ENCODE results near the gene ERC2. TPM values are rescaled to one million over a fixed set of nuclear protein-coding genes. Genes with fewer than 3 reads are reported as not detected.

The ERC2 gene
- total and polyA plus RNA-seq, 8 donors, result 1.2 to 4.8 (median 2.3) TPM

- no peaks in the 10 kb centered on the region for H3K36me3 ChIP-seq
- no peak overlapping the region for H3K27ac ChIP-seq
- no peak for TF ChIP-seq CTCF (IDR thresholded peaks at IDR 0.05)
- no peak for DNase-seq
- WGBS, 2 donors, result 72 to 76% methylated on average over 3 of the region's 3 CpGs
- ATAC-seq, result no peak
- H3K4me1 ChIP-seq, result no peaks in the 10 kb centered on the region
- H3K9me3 ChIP-seq, result no peaks in the 10 kb centered on the region
- no peak for FAIRE-seq
- intact Hi-C loops (cut with DNase I), result no loop called here
- H3K27me3 ChIP-seq, result no peaks in the 10 kb centered on the region
- H3K4me3 ChIP-seq, result no peak overlapping the region
Measured at GRCh38 chr3:55690726-55691125, 777.5 kb downstream of the ERC2 start.

GRCh38 chr3:55690177-55690576 lies 778.1 kb downstream of the ERC2 start:
- 59 to 67% methylated on average over 3 of the region's 3 CpGs for WGBS, 2 donors
- Histone ChIP-seq H3K4me3 (no peak overlapping the region), H3K36me3 (no peaks in the 10 kb centered on the region), H3K9me3 (no peaks in the 10 kb centered on the region), H3K4me1 (no peaks in the 10 kb centered on the region), H3K27me3 (no peaks in the 10 kb centered on the region), H3K27ac (no peak overlapping the region)
- FAIRE-seq, result no peak
- ATAC-seq, result peak in 2 of 4 donors; percentile 18 to 19
- no peak for DNase-seq
- intact Hi-C loops (cut with DNase I), result no loop called here
- TF ChIP-seq CTCF (IDR thresholded peaks at IDR 0.05), result no peak

GRCh38 chr3:55688154-55688553 lies 780.1 kb downstream of the ERC2 start:
- WGBS, 2 donors, result 89 to 94% methylated on average over 3 of the region's 3 CpGs

GRCh38 chr3:55687526-55687925 lies 780.7 kb downstream of the ERC2 start:
- WGBS, 2 donors, result 83 to 84% methylated on average over 5 of the region's 5 CpGs
- Histone ChIP-seq H3K4me3 (no peak overlapping the region), H3K9me3 (no peaks in the 10 kb centered on the region), H3K4me1 (no peaks in the 10 kb centered on the region), H3K27me3 (no peaks in the 10 kb centered on the region), H3K36me3 (no peaks in the 10 kb centered on the region), H3K27ac (no peak overlapping the region)
- intact Hi-C loops (cut with DNase I), result no loop called here
- ATAC-seq (no peak), DNase-seq (no peak), FAIRE-seq (no peak)
- TF ChIP-seq CTCF (IDR thresholded peaks at IDR 0.05), result no peak

More at GRCh38 chr3:55688154-55688553, 780.1 kb downstream of the ERC2 start:
- Histone ChIP-seq H3K9me3 (no peaks in the 10 kb centered on the region), H3K27me3 (no peaks in the 10 kb centered on the region), H3K4me3 (no peak overlapping the region), H3K27ac (no peak overlapping the region), H3K36me3 (no peaks in the 10 kb centered on the region), H3K4me1 (no peaks in the 10 kb centered on the region)
- DNase-seq (no peak), FAIRE-seq (no peak), ATAC-seq (no peak)
- TF ChIP-seq CTCF (IDR thresholded peaks at IDR 0.05), result no peak
- intact Hi-C loops (cut with DNase I), result no loop called here

- no peak for TF ChIP-seq CTCF (IDR thresholded peaks at IDR 0.05)
- no peaks in the 10 kb centered on the region for H3K4me1 ChIP-seq
- H3K27ac ChIP-seq, result no peak overlapping the region
- no peak overlapping the region for H3K4me3 ChIP-seq
- no peaks in the 10 kb centered on the region for H3K36me3 ChIP-seq
- H3K9me3 ChIP-seq, result no peaks in the 10 kb centered on the region
- DNase-seq, result no peak
- FAIRE-seq, result no peak
- WGBS, 2 donors, result 75% methylated on average over 11 of the region's 11 CpGs
- intact Hi-C loops (cut with DNase I), result no loop called here
- H3K27me3 ChIP-seq, result no peaks in the 10 kb centered on the region
- no peak for ATAC-seq
Measured at GRCh38 chr3:55686426-55687254, 781.6 kb downstream of the ERC2 start.
